Measurements from ENCODE around the gene ATG13. TPM values are rescaled to one million over a fixed set of nuclear protein-coding genes. Genes with fewer than 3 reads are reported as not detected.
"Not testable (repeated sequence)": the region's sequence is repeated elsewhere in the genome, so short reads cannot be mapped to it uniquely, and the experiment has no call there.

ATG13 gene
- total RNA-seq = 10 to 100 TPM; 54.5 to 80.2 TPM

- Histone ChIP-seq H3K4me1 (peaks cover 0 to 40% of the 10 kb centered on the region in 2 donors), H3K27me3 (no peaks in the 10 kb centered on the region)
Measured at GRCh38 chr11:46617134-46617971, at the start of gene ATG13, which contains the start of gene HARBI1. Gene ATG13 (plus strand): TSS chr11:46617553. CDS start chr11:46644292, 26,739 bp downstream. Gene HARBI1 (minus strand): TSS chr11:46617227. CDS start chr11:46616237, 990 bp downstream.

GRCh38 chr11:46570790-46571398 is 46.5 kb upstream of the ATG13 start:
- H3K27me3 ChIP-seq = no peaks in the 10 kb centered on the region
- H3K4me1 ChIP-seq = peaks cover 0 to 14% of the 10 kb centered on the region in 2 donors
- no peak overlapping the region for H3K4me3 ChIP-seq
- TF ChIP-seq, protein P1, sequence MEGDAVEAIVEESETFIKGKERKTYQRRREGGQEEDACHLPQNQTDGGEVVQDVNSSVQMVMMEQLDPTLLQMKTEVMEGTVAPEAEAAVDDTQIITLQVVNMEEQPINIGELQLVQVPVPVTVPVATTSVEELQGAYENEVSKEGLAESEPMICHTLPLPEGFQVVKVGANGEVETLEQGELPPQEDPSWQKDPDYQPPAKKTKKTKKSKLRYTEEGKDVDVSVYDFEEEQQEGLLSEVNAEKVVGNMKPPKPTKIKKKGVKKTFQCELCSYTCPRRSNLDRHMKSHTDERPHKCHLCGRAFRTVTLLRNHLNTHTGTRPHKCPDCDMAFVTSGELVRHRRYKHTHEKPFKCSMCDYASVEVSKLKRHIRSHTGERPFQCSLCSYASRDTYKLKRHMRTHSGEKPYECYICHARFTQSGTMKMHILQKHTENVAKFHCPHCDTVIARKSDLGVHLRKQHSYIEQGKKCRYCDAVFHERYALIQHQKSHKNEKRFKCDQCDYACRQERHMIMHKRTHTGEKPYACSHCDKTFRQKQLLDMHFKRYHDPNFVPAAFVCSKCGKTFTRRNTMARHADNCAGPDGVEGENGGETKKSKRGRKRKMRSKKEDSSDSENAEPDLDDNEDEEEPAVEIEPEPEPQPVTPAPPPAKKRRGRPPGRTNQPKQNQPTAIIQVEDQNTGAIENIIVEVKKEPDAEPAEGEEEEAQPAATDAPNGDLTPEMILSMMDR (IDR thresholded peaks at IDR 0.05) = no peak
- no peak overlapping the region for H3K27ac ChIP-seq
- no peak for DNase-seq (ENCODE audit: low spot score)
- no peaks in the 10 kb centered on the region for H3K9me3 ChIP-seq
- H3K36me3 ChIP-seq = no peaks in the 10 kb centered on the region

More at GRCh38 chr11:46617134-46617971, at the start of gene ATG13, which contains the start of gene HARBI1:
- Histone ChIP-seq H3K36me3 (no peaks in the 10 kb centered on the region), H3K4me3 (peak within 1 kb of the TSS; percentile 92 to 99), H3K9me3 (no peaks in the 10 kb centered on the region), H3K27ac (peak within 1 kb of the TSS; percentile 94 to 97)
- TF ChIP-seq, protein P1 (IDR thresholded peaks at IDR 0.05) = peak; percentile 75 to 92
- DNase-seq (ENCODE audit: low spot score) = peak; percentile 85

- Histone ChIP-seq H3K9me3 (no peaks in the 10 kb centered on the region), H3K36me3 (no peaks in the 10 kb centered on the region), H3K27ac (no peak overlapping the region), H3K27me3 (no peaks in the 10 kb centered on the region), H3K4me1 (peaks cover 0 to 14% of the 10 kb centered on the region in 2 donors), H3K4me3 (no peak overlapping the region)
- TF ChIP-seq, protein P1 (IDR thresholded peaks at IDR 0.05) = no peak
- no peak for DNase-seq (ENCODE audit: low spot score)
Measured at GRCh38 chr11:46574656-46575055, 42.7 kb upstream of the ATG13 start.

GRCh38 chr11:46577058-46577457 is 40.3 kb upstream of the ATG13 start:
- Histone ChIP-seq H3K4me3 (no peak overlapping the region), H3K9me3 (no peaks in the 10 kb centered on the region), H3K27ac (no peak overlapping the region), H3K27me3 (no peaks in the 10 kb centered on the region), H3K4me1 (peaks cover 0 to 4% of the 10 kb centered on the region in 2 donors), H3K36me3 (no peaks in the 10 kb centered on the region)
- DNase-seq (ENCODE audit: low spot score) = no peak
- TF ChIP-seq, protein P1 (IDR thresholded peaks at IDR 0.05) = no peak

- Histone ChIP-seq H3K27me3 (no peaks in the 10 kb centered on the region), H3K36me3 (no peaks in the 10 kb centered on the region), H3K4me1 (no peaks in the 10 kb centered on the region), H3K9me3 (no peaks in the 10 kb centered on the region), H3K4me3 (no peak overlapping the region), H3K27ac (no peak overlapping the region)
- DNase-seq (ENCODE audit: low spot score) = no peak
- TF ChIP-seq, protein P1 (IDR thresholded peaks at IDR 0.05) = no peak
Measured at GRCh38 chr11:46582588-46582987, 34.8 kb upstream of the ATG13 start.

DNA sequence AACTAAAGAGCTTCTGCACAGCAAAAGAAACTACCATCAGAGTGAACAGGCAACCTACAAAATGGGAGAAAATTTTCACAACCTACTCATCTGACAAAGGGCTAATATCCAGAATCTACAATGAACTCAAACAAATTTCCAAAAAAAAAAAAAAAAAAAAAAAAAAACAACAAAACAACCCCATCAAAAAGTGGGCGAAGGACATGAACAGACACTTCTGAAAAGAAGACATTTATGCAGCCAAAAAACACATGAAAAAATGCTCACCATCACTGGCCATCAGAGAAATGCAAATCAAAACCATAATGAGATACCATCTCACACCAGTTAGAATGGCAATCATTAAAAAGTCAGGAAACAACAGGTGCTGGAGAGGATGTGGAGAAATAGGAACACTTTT is 33.8 kb upstream of the ATG13 start:
- not testable (repeated sequence) for H3K4me1 ChIP-seq; DNase-seq (ENCODE audit: low spot score); H3K27me3 ChIP-seq; H3K4me3 ChIP-seq; H3K27ac ChIP-seq; H3K36me3 ChIP-seq; H3K9me3 ChIP-seq
